Mesenchymal stem cell (in vitro differentiated cells and primary cell): ENCODE data around the gene NPIPA1.
"Not testable (repeated sequence)": the region's sequence is repeated elsewhere in the genome, so short reads cannot be mapped to it uniquely, and the experiment has no call there.

Source experiments
- DNase-seq: peaks from one replicate; pipeline ENCODE4 v3.0.0-alpha.2; 2013
- H2AFZ ChIP-seq: one replicate; pipeline ENCODE4 v1.6.1; 2013; ENCODE audit warnings: low read depth, mild to moderate bottlenecking, control low read depth, inconsistent platforms, low read length, moderate library complexity
- H2AK5ac ChIP-seq: 2 replicates; pipeline ENCODE4 v1.6.1; 2013; ENCODE audit warnings: low read length, moderate library complexity, mild to moderate bottlenecking, inconsistent platforms; ENCODE audit not compliant: severe bottlenecking
- H2BK120ac ChIP-seq: one replicate; pipeline ENCODE4 v1.6.1; 2013; ENCODE audit warnings: low read depth, mild to moderate bottlenecking, inconsistent platforms, low read length, moderate library complexity
- H2BK12ac ChIP-seq, 2 experiments: one replicate each; pipeline ENCODE4 v1.6.1; 2013; ENCODE audit warnings: inconsistent platforms in 2 of 2, low read length in 2 of 2, mild to moderate bottlenecking in 2 of 2, moderate library complexity in 2 of 2, control low read depth in 1 of 2
- H2BK15ac ChIP-seq: one replicate; pipeline ENCODE4 v1.6.1; 2013; ENCODE audit warnings: mild to moderate bottlenecking, low read depth, inconsistent platforms; ENCODE audit not compliant: poor library complexity, severe bottlenecking
- H2BK5ac ChIP-seq: 2 replicates; pipeline ENCODE4 v1.6.1; 2013; ENCODE audit warnings: low read depth, mild to moderate bottlenecking, low read length, control low read depth, inconsistent platforms; ENCODE audit not compliant: poor library complexity, severe bottlenecking
- H3K14ac ChIP-seq, 2 experiments: one replicate each; pipeline ENCODE4 v1.6.1; 2013; ENCODE audit warnings: inconsistent platforms in 2 of 2, low read length in 2 of 2, control low read depth in 1 of 2, mild to moderate bottlenecking in 1 of 2, moderate library complexity in 1 of 2
- H3K18ac ChIP-seq, 2 experiments: one replicate each; pipeline ENCODE4 v1.6.1; 2013; ENCODE audit warnings: inconsistent platforms in 2 of 2, low read length in 2 of 2, control low read depth in 1 of 2, low read depth in 1 of 2, mild to moderate bottlenecking in 1 of 2
- H3K23ac ChIP-seq, 2 experiments: one replicate each; pipeline ENCODE4 v1.6.1; 2013; ENCODE audit warnings: inconsistent platforms in 2 of 2, low read length in 2 of 2, mild to moderate bottlenecking in 2 of 2, moderate library complexity in 2 of 2, control low read depth in 1 of 2
- H3K27ac ChIP-seq: 2 replicates; pipeline ENCODE4 v1.5.1; 2013; ENCODE audit warnings: mild to moderate bottlenecking, moderate library complexity, low read length, control low read depth, inconsistent platforms; ENCODE audit not compliant: poor library complexity, severe bottlenecking
- H3K27me3 ChIP-seq, 2 experiments: 2 replicates each; pipeline versions ENCODE4 v1.6.1 to v1.7.0; 2013; ENCODE audit warnings: low read length in 2 of 2, mild to moderate bottlenecking in 2 of 2, moderate library complexity in 2 of 2, control low read depth in 1 of 2, inconsistent platforms in 1 of 2; ENCODE audit not compliant: control insufficient read depth in 1 of 2, insufficient read depth in 1 of 2
- H3K36me3 ChIP-seq, 2 experiments: 2 replicates each; pipeline versions ENCODE4 v1.6.1 to v1.7.0; 2013; ENCODE audit warnings: low read length in 2 of 2, control low read depth in 1 of 2, inconsistent platforms in 1 of 2, low read depth in 1 of 2, mild to moderate bottlenecking in 1 of 2; ENCODE audit not compliant: insufficient read depth in 2 of 2, control insufficient read depth in 1 of 2
- H3K4ac ChIP-seq, 2 experiments: one replicate each; pipeline ENCODE4 v1.6.1; 2013; ENCODE audit warnings: inconsistent platforms in 2 of 2, low read length in 2 of 2, mild to moderate bottlenecking in 2 of 2, moderate library complexity in 2 of 2, control low read depth in 1 of 2, low read depth in 1 of 2
- H3K4me1 ChIP-seq: 2 replicates; pipeline ENCODE4 v1.6.1; 2013; ENCODE audit warnings: low read depth, low read length, control low read depth; ENCODE audit not compliant: control insufficient read depth, insufficient read depth
- H3K4me2 ChIP-seq: 2 replicates; pipeline ENCODE4 v1.6.1; 2013; ENCODE audit warnings: low read length, mild to moderate bottlenecking, inconsistent platforms; ENCODE audit not compliant: poor library complexity, severe bottlenecking
- H3K4me3 ChIP-seq, 2 experiments: 2 replicates each; pipeline versions ENCODE4 v1.5.1 to v1.7.0; 2013; ENCODE audit warnings: low read length in 2 of 2, mild to moderate bottlenecking in 2 of 2, control low read depth in 1 of 2, low read depth in 1 of 2; ENCODE audit not compliant: insufficient read depth in 1 of 2
- H3K79me1 ChIP-seq: replicated peaks from 2 replicates; pipeline ENCODE4 v1.6.1; 2013; ENCODE audit warnings: mild to moderate bottlenecking, control low read depth, low read length, inconsistent platforms; ENCODE audit not compliant: poor library complexity, severe bottlenecking
- H3K9ac ChIP-seq: 2 replicates; pipeline ENCODE4 v1.7.0; 2013; ENCODE audit warnings: mild to moderate bottlenecking, low read length, moderate library complexity
- H3K9me3 ChIP-seq: 2 replicates; pipeline ENCODE4 v1.7.0; 2013; ENCODE audit warnings: mild to moderate bottlenecking, low read length; ENCODE audit not compliant: control insufficient read depth
- H4K8ac ChIP-seq: one replicate; pipeline ENCODE4 v1.6.1; 2013; ENCODE audit warnings: inconsistent platforms, mild to moderate bottlenecking, low read length, moderate library complexity
- H4K91ac ChIP-seq: one replicate; pipeline ENCODE4 v1.6.1; 2013; ENCODE audit warnings: mild to moderate bottlenecking, low read length, inconsistent platforms
- WGBS: methylation state at CpG from one replicate; pipeline ENCODE4 v1.1.7; 2013; ENCODE audit warnings: mixed read lengths; 5-methylcytosine and 5-hydroxymethylcytosine counted together

Gene NPIPA1

GRCh38 chr16:14969795-14970194, 32.6 kb downstream of the NPIPA1 start:
- H3K4me1 ChIP-seq, H4K8ac ChIP-seq, H3K9me3 ChIP-seq, H3K79me1 ChIP-seq, H3K27ac ChIP-seq, H4K91ac ChIP-seq, DNase-seq, H3K9ac ChIP-seq, H3K4ac ChIP-seq, H2AFZ ChIP-seq, H2BK5ac ChIP-seq, H3K18ac ChIP-seq, H3K27me3 ChIP-seq, H2BK12ac ChIP-seq, H2AK5ac ChIP-seq, H2BK120ac ChIP-seq, H3K23ac ChIP-seq, H3K36me3 ChIP-seq, H2BK15ac ChIP-seq, H3K4me2 ChIP-seq, H3K4me3 ChIP-seq, H3K14ac ChIP-seq: not testable (repeated sequence)
- 94% methylated on average over 3 of the region's 3 CpGs for WGBS

DNA sequence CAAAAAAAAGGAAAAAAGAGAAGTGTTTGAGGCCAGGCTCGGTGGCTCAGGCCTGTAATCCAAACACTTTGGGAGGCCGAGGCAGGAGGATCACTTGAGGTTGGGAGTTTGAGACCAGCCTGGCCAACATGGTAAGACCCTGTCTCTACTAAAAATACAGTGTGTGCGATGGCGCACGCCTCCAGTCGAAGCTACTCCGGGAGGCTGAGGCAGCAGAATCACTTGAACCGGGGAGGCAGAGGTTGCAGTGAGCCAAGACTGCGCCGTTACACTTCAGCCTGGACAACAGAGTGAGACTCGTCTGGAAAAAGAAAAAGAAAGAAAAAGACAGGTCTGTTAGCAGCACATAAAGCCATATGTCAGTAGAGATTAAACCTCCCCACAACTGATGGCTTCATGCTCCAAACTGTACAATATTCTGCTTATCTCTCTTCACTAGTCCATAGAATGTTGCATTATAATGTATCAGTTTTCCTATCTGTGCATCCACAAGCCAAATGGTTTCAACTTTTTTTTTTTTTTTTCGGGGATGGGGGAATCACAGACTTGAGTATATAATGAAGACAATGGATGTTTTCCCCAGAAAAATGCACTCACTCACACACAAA, 34.5 kb downstream of the NPIPA1 start:
- H3K4me1 ChIP-seq, H3K9ac ChIP-seq, H2BK15ac ChIP-seq, H3K27ac ChIP-seq, H2BK120ac ChIP-seq, H3K18ac ChIP-seq, H2AFZ ChIP-seq, H3K79me1 ChIP-seq, H4K91ac ChIP-seq, H3K23ac ChIP-seq, H3K4me2 ChIP-seq, H3K4ac ChIP-seq, H2BK5ac ChIP-seq, H3K36me3 ChIP-seq, H3K4me3 ChIP-seq, H2AK5ac ChIP-seq, H4K8ac ChIP-seq, DNase-seq, H2BK12ac ChIP-seq, H3K9me3 ChIP-seq, H3K27me3 ChIP-seq: not testable (repeated sequence)
- H3K14ac ChIP-seq: peak overlapping the region in 1 of 2 experiments; percentile 26
- WGBS: 97% methylated on average over 8 of the region's 12 CpGs

- not testable (repeated sequence) for H3K27me3 ChIP-seq, H3K36me3 ChIP-seq, H4K91ac ChIP-seq, H3K27ac ChIP-seq, H2AFZ ChIP-seq, H2BK12ac ChIP-seq, H3K9me3 ChIP-seq, H3K4me1 ChIP-seq, H3K79me1 ChIP-seq, H4K8ac ChIP-seq, H2BK15ac ChIP-seq, H3K4ac ChIP-seq, H2BK120ac ChIP-seq, H3K14ac ChIP-seq, H2BK5ac ChIP-seq, H3K18ac ChIP-seq, DNase-seq
- peak overlapping the region in 1 of 2 experiments; percentile 89 for H3K23ac ChIP-seq
- 83% methylated on average over 7 of the region's 14 CpGs for WGBS
- peak overlapping the region; percentile 78 for H2AK5ac ChIP-seq
- peak overlapping the region; percentile 94 for H3K9ac ChIP-seq
- peak overlapping the region in 1 of 2 experiments; percentile 89 for H3K4me3 ChIP-seq
- H3K4me2 ChIP-seq: peak overlapping the region; percentile 54
Observed at GRCh38 chr16:14973785-14974322, 36.6 kb downstream of the NPIPA1 start.

GRCh38 chr16:14974331-14974655, 37.0 kb downstream of the NPIPA1 start:
- not testable (repeated sequence) for H2BK120ac ChIP-seq, H2BK5ac ChIP-seq, H3K36me3 ChIP-seq, H3K4ac ChIP-seq, H3K27me3 ChIP-seq, H3K4me1 ChIP-seq, H2AFZ ChIP-seq, H2AK5ac ChIP-seq, H4K91ac ChIP-seq, H3K9me3 ChIP-seq, H3K18ac ChIP-seq, H3K79me1 ChIP-seq, H3K27ac ChIP-seq, H4K8ac ChIP-seq, H3K23ac ChIP-seq, H2BK12ac ChIP-seq, H3K14ac ChIP-seq, H2BK15ac ChIP-seq
- 0% methylated on average over 5 of the region's 7 CpGs for WGBS
- peak; percentile 65 for DNase-seq
- peak overlapping the region in 1 of 2 experiments; percentile 89 for H3K4me3 ChIP-seq
- H3K4me2 ChIP-seq: peak overlapping the region; percentile 54
- peak overlapping the region; percentile 94 for H3K9ac ChIP-seq
